Lower leg skin (tissue), 3 donors: ENCODE data around the gene C4orf50.

ENCODE experiments used
- POLR2A ChIP-seq, 2 donors: fragments of 450-650 bp; IDR thresholded peaks; one replicate each; pipeline ENCODE4 v1.6.1; 2016 to 2017; ENCODE audit warnings: antibody characterized with exemption in 2 of 2, mild to moderate bottlenecking in 1 of 2, moderate library complexity in 1 of 2
- TF ChIP-seq, protein P1 (sequence below), 3 donors: fragments of 450-650 bp; IDR thresholded peaks; one replicate each; pipeline ENCODE4 v1.5.1; 2016; ENCODE audit warnings: antibody characterized with exemption in 3 of 3, mild to moderate bottlenecking in 3 of 3, moderate library complexity in 2 of 3

DNA sequence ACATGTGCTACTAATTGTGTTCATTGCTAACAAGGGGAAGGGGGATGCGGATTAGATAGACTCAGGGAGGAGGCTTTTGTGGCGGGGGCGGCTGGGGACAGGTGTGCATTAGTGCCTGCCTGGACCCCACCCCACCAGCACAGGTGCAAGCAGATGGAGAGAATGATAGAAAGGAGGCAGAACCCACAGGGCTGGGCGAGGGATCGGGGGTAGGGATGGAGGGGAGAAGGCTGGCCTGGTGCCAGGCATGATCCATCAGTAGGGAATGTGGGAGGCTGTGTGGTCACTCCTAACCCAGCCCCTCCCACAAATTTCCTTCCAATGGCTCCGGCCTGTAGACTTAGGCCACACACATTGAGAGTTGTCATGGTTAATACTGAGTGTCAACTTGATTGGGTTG, 94.9 kb downstream of the C4orf50 start:
- TF ChIP-seq, protein P1, sequence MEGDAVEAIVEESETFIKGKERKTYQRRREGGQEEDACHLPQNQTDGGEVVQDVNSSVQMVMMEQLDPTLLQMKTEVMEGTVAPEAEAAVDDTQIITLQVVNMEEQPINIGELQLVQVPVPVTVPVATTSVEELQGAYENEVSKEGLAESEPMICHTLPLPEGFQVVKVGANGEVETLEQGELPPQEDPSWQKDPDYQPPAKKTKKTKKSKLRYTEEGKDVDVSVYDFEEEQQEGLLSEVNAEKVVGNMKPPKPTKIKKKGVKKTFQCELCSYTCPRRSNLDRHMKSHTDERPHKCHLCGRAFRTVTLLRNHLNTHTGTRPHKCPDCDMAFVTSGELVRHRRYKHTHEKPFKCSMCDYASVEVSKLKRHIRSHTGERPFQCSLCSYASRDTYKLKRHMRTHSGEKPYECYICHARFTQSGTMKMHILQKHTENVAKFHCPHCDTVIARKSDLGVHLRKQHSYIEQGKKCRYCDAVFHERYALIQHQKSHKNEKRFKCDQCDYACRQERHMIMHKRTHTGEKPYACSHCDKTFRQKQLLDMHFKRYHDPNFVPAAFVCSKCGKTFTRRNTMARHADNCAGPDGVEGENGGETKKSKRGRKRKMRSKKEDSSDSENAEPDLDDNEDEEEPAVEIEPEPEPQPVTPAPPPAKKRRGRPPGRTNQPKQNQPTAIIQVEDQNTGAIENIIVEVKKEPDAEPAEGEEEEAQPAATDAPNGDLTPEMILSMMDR (IDR thresholded peaks at IDR 0.05): no peak
- no peak for TF ChIP-seq POLR2A (IDR thresholded peaks at IDR 0.05)
